Skeletal muscle satellite cell (primary cell): Measurements from ENCODE around the gene KMT2D.

Source experiments
- H3K27me3 ChIP-seq: 2 replicates; pipeline ENCODE4 v1.7.0; 2013; ENCODE audit warnings: low read length; ENCODE audit not compliant: control insufficient read depth, insufficient read depth
- H3K36me3 ChIP-seq: 2 replicates; pipeline ENCODE4 v1.7.0; 2013; ENCODE audit warnings: mild to moderate bottlenecking, control low read depth, low read length; ENCODE audit not compliant: insufficient read depth
- H3K4me1 ChIP-seq: 2 replicates; pipeline ENCODE4 v1.7.0; 2013; ENCODE audit warnings: low read length; ENCODE audit not compliant: control insufficient read depth, insufficient read depth
- H3K4me2 ChIP-seq: 2 replicates; pipeline ENCODE4 v1.7.0; 2013; ENCODE audit warnings: mild to moderate bottlenecking, low read length
- H3K4me3 ChIP-seq: 2 replicates; pipeline ENCODE4 v1.7.0; 2013; ENCODE audit warnings: low read length
- H3K9ac ChIP-seq: 2 replicates; pipeline ENCODE4 v1.7.0; 2013; ENCODE audit warnings: mild to moderate bottlenecking, low read depth, low read length, moderate library complexity
- H3K9me3 ChIP-seq: replicated peaks from 2 replicates; pipeline ENCODE4 v1.7.0; 2013; ENCODE audit warnings: mild to moderate bottlenecking, control low read depth, low read length

KMT2D gene

DNA sequence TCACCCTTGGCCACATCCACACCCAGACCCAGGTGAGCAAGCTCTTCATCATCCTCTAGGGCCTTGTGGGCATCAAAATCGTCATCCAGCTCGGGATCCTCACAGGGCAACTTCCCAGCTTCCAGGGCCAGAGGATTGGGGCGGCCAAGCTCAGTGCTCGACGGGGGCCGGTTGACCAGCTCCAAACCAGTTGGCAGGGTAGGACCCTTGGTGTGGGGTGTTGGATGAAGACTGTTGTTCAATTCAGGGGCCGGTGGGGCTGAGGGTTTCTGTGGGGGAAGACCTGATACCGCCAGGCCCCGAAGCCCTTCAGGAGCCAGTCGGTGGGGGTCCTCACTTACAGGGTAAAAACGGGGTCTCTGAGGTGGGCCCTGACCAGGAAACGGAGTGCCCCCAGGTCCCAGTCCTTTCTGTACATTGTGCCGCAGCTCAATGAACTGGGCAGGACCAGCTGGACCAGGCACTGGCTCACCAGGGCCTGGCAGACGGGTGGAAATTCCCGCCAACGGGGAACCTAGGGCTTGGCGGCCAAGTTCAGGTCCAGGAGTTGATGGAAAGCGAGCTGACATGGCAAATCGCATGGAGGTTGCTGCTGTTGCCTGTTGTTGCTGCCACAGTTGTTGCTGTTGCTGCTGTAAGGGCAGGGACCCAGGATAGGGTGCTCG lies 22.2 kb downstream of the KMT2D start:
- peaks cover 91% of the 10 kb centered on the region for H3K36me3 ChIP-seq
- no peaks in the 10 kb centered on the region for H3K4me1 ChIP-seq
- no peak overlapping the region for H3K4me2 ChIP-seq
- H3K4me3 ChIP-seq = no peak overlapping the region
- no peaks in the 10 kb centered on the region for H3K27me3 ChIP-seq
- no peaks in the 10 kb centered on the region for H3K9me3 ChIP-seq
- no peak overlapping the region for H3K9ac ChIP-seq

DNA sequence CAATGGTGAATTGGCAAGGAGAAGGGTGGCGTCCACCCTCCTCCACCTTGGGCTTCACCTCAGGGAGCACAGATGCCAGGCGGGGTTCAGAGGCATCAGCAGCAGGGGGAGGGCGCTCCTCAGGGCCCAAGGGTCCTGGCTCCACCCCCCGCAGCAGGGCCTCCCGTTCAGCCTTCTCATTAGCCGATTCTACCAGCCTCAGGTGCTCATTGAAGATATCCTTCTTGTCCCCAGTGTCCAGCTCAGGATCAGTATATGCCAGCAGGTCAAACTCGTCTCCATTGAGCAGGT lies 22.7 kb downstream of the KMT2D start:
- H3K9me3 ChIP-seq = no peaks in the 10 kb centered on the region
- H3K27me3 ChIP-seq = no peaks in the 10 kb centered on the region
- H3K4me1 ChIP-seq = no peaks in the 10 kb centered on the region
- H3K36me3 ChIP-seq = peaks cover 90% of the 10 kb centered on the region
- H3K4me2 ChIP-seq = no peak overlapping the region
- H3K4me3 ChIP-seq = no peak overlapping the region
- H3K9ac ChIP-seq = no peak overlapping the region

GRCh38 chr12:49037111-49037946 lies 23.3 kb downstream of the KMT2D start:
- Histone ChIP-seq H3K36me3 (peaks cover 90% of the 10 kb centered on the region), H3K9me3 (no peaks in the 10 kb centered on the region), H3K4me2 (no peak overlapping the region), H3K4me1 (no peaks in the 10 kb centered on the region), H3K4me3 (no peak overlapping the region), H3K27me3 (no peaks in the 10 kb centered on the region), H3K9ac (no peak overlapping the region)

GRCh38 chr12:49036029-49036428 lies 24.6 kb downstream of the KMT2D start:
- Histone ChIP-seq H3K9ac (no peak overlapping the region), H3K36me3 (peaks cover 91% of the 10 kb centered on the region), H3K9me3 (no peaks in the 10 kb centered on the region), H3K4me3 (no peak overlapping the region), H3K4me2 (no peak overlapping the region), H3K4me1 (no peaks in the 10 kb centered on the region), H3K27me3 (no peaks in the 10 kb centered on the region)

GRCh38 chr12:49034286-49034622 lies 26.3 kb downstream of the KMT2D start:
- H3K36me3 ChIP-seq = peaks cover 94% of the 10 kb centered on the region
- no peak overlapping the region for H3K4me2 ChIP-seq
- H3K9ac ChIP-seq = no peak overlapping the region
- H3K9me3 ChIP-seq = no peaks in the 10 kb centered on the region
- no peaks in the 10 kb centered on the region for H3K4me1 ChIP-seq
- H3K27me3 ChIP-seq = no peaks in the 10 kb centered on the region
- H3K4me3 ChIP-seq = no peak overlapping the region

GRCh38 chr12:49033611-49034285 lies 26.8 kb downstream of the KMT2D start:
- H3K36me3 ChIP-seq = peaks cover 94% of the 10 kb centered on the region
- H3K9me3 ChIP-seq = no peaks in the 10 kb centered on the region
- H3K4me1 ChIP-seq = no peaks in the 10 kb centered on the region
- no peak overlapping the region for H3K4me3 ChIP-seq
- no peak overlapping the region for H3K4me2 ChIP-seq
- H3K9ac ChIP-seq = no peak overlapping the region
- H3K27me3 ChIP-seq = no peaks in the 10 kb centered on the region

DNA sequence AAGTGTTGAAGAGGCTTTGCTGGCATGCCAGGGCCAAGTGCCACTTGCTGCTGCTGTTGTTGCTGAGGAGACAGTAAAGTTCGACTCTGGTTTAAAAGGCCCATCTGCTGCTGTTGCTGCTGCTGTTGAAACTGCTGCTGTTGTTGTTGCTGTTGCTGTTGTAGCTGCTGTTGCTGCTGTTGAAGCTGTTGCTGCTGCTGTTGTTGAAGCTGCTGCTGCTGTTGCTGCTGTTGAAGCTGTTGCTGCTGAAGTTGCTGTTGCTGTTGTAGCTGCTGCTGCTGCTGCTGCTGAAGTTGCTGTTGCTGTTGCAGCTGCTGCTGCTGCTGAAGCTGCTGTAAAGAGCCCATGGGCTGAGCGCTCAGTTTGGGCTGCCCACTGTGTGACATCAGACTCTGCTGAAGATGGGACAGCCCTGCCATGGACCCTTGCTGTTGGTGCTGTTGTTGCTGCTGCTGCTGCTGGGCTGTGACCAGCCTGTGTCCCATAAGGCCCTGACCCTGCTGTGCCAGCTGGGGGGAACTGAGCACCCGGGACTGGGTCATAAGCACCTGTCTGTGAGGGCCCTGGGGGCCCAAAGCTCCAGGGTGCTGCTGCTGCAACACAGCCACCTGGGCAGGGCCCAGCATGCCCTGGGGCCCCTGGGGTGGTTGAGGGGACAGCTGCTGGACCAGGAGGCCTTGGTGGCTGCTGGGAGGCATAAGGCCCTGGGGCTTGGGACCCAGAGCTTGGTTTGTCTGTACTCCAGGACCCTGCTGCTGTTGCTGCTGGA lies 27.7 kb downstream of the KMT2D start:
- Histone ChIP-seq H3K4me3 (no peak overlapping the region), H3K4me1 (no peaks in the 10 kb centered on the region), H3K4me2 (no peak overlapping the region), H3K9me3 (no peaks in the 10 kb centered on the region), H3K27me3 (no peaks in the 10 kb centered on the region), H3K36me3 (peaks cover 94% of the 10 kb centered on the region), H3K9ac (no peak overlapping the region)

DNA sequence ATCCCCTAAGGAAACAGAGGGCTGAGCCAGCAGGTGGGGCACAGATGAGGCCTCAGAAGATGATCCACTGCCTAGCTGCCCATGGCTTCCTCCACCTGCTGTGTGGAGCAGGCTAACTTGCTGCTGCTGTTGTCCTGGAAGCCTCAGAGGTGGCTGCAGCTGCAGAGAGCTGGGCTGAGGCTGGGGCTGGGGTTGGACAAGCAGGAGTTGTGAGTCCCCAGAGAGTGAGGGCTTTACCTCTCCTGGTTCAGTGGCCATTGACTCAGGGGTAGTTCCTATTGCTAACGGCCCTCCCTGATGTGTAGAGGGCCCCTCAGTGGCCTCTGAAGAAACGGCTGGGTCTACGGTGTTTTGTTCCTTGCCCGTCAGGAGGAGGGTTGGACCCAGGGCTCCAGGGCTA lies 28.3 kb downstream of the KMT2D start:
- Histone ChIP-seq H3K4me3 (no peak overlapping the region), H3K9ac (no peak overlapping the region), H3K4me2 (no peak overlapping the region), H3K4me1 (no peaks in the 10 kb centered on the region), H3K27me3 (no peaks in the 10 kb centered on the region), H3K9me3 (no peaks in the 10 kb centered on the region), H3K36me3 (peaks cover 91% of the 10 kb centered on the region)

DNA sequence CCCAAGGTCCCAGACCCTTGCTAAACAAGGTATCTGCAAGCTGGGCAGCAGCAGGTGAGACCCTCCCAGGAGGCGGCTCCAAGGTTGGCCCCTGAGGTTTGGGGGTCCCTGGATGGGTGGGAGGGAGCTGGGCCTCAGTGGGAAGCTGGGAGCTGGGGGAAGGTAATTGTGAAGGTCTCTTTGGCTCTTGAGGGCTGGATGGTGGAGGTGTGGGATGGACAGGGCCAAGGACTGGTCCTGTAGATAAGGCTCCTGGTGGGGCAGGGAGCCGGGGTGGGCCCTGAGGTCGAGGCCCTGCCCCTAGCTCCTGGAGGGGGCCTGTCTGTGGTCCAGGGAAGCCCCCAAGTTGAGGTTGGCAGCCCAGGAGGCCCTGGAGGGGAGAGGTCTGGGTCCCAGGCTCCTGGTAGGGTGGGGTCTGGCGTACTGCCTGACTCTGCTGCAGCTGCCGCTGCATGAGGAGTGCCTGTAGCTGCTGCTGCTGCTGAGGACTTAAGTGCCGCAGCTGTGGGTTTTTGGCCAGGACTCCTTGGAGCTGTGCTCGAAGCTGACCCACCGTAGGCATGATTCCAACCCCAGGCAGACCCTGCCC lies 28.9 kb downstream of the KMT2D start:
- Histone ChIP-seq H3K4me1 (no peaks in the 10 kb centered on the region), H3K27me3 (no peaks in the 10 kb centered on the region), H3K9ac (no peak overlapping the region), H3K4me2 (no peak overlapping the region), H3K9me3 (no peaks in the 10 kb centered on the region), H3K36me3 (peaks cover 87% of the 10 kb centered on the region), H3K4me3 (no peak overlapping the region)

DNA sequence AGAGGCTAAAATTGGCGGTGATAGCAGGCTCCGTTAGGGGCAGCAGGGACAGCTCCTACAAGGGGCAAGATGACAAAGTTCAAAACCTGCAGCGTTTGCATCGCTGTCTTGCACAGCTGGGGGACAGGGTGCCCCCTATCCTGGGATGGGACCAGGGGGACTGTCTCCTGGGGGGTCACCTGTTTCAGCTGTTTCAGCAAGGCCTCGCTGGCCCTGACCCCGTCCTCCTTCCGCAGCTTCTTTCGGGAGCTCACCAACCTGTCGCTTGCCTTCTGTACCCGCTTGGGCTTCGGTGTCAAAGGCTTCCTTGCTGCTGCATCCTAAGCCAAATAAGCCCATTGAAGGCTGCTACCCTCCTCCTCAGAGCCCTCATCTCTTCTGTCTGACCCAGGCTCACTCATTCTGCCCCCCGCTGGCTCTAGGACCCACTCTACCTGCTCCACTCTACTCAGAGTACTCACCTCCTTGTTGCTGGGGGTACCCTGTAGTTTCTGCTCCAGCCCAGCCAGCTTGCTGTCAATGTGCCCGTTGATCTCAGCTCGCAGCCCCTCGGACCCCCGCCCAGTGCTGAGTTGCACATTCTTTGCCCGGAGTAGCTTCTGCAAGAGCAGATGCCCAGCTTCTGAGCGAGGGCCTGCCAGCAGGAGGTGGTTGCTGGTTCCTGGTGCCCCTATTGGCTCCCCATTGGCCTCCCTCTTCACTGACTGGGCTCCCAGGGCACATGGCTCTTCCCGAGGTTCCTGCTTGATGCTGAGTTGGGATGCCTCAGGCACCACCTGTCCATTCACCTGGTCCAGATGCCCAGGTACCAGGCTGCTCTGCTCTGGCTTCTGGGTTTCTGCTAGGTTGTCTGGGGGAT lies 29.7 kb downstream of the KMT2D start:
- no peak overlapping the region for H3K4me2 ChIP-seq
- peaks cover 90% of the 10 kb centered on the region for H3K36me3 ChIP-seq
- H3K4me1 ChIP-seq = no peaks in the 10 kb centered on the region
- no peak overlapping the region for H3K9ac ChIP-seq
- no peaks in the 10 kb centered on the region for H3K9me3 ChIP-seq
- H3K27me3 ChIP-seq = no peaks in the 10 kb centered on the region
- no peak overlapping the region for H3K4me3 ChIP-seq
